Liver (tissue), 9 donors: ENCODE results near the gene NFKB2. TPM values are rescaled to one million over a fixed set of nuclear protein-coding genes. Genes with fewer than 3 reads are reported as not detected.
A peak's percentile ranks its signal among the peaks of the same experiment; 100 is the strongest.

Experiments used
- DNase-seq: peaks from one replicate; pipeline ENCODE4 v3.0.0-alpha.2; 2017; ENCODE audit warnings: low spot score
- H3K27ac ChIP-seq, 2 donors: one replicate each; pipeline ENCODE4 v1.7.0; 2013; ENCODE audit warnings: inconsistent platforms in 2 of 2, low read length in 2 of 2, control low read depth in 1 of 2, low read depth in 1 of 2, mild to moderate bottlenecking in 1 of 2
- H3K27me3 ChIP-seq, 4 donors: one replicate each; pipeline versions ENCODE4 v1.6.1 to v1.7.0; 2013; ENCODE audit warnings: low read length in 3 of 4, inconsistent platforms in 1 of 4, mild to moderate bottlenecking in 1 of 4, moderate library complexity in 1 of 4; ENCODE audit not compliant: control insufficient read depth in 4 of 4, insufficient read depth in 4 of 4
- H3K36me3 ChIP-seq, 4 donors: one replicate each; pipeline versions ENCODE4 v1.6.1 to v1.7.0; 2013; ENCODE audit warnings: low read length in 3 of 4, mild to moderate bottlenecking in 3 of 4, low read depth in 1 of 4, moderate library complexity in 1 of 4; ENCODE audit not compliant: control insufficient read depth in 4 of 4, insufficient read depth in 3 of 4
- H3K4me1 ChIP-seq, 4 donors: one replicate each; pipeline versions ENCODE4 v1.6.1 to v1.7.0; 2013; ENCODE audit warnings: low read length in 3 of 4, mild to moderate bottlenecking in 3 of 4, moderate library complexity in 1 of 4; ENCODE audit not compliant: control insufficient read depth in 4 of 4, insufficient read depth in 4 of 4
- H3K4me3 ChIP-seq, 3 donors: one replicate each; pipeline versions ENCODE4 v1.6.1 to v1.7.0; 2013; ENCODE audit warnings: low read length in 3 of 3, control low read depth in 1 of 3, low read depth in 1 of 3, mild to moderate bottlenecking in 1 of 3
- H3K9ac ChIP-seq, 2 donors: one replicate each; pipeline ENCODE4 v1.7.0; 2013; ENCODE audit warnings: low read length in 2 of 2, mild to moderate bottlenecking in 2 of 2, moderate library complexity in 2 of 2, control low read depth in 1 of 2, low read depth in 1 of 2
- H3K9me3 ChIP-seq, 4 donors: one replicate each; pipeline versions ENCODE4 v1.6.1 to v1.7.0; 2013; ENCODE audit warnings: low read length in 3 of 4; ENCODE audit not compliant: control insufficient read depth in 4 of 4
- ATF3 ChIP-seq: IDR thresholded peaks from 2 replicates; pipeline ENCODE4 v1.6.1; 2016; ENCODE audit warnings: antibody characterized with exemption
- CTCF ChIP-seq: fragments of 150-350 bp; IDR thresholded peaks from 2 replicates; pipeline ENCODE4 v1.5.1; 2017; ENCODE audit warnings: improper control_type of control experiment, low read depth, low read length; ENCODE audit not compliant: missing input control
- EGR1 ChIP-seq, 2 donors: IDR thresholded peaks; 2 replicates each; pipeline ENCODE4 v1.6.1; 2016 to 2018; ENCODE audit warnings: antibody characterized with exemption in 2 of 2, low read depth in 2 of 2
- FOXA1 ChIP-seq: IDR thresholded peaks from 2 replicates; pipeline ENCODE4 v1.6.1; 2016; ENCODE audit warnings: antibody characterized with exemption
- FOXA2 ChIP-seq: IDR thresholded peaks from 2 replicates; pipeline ENCODE4 v1.6.1; 2016; ENCODE audit warnings: antibody characterized with exemption
- GABPA ChIP-seq, 2 donors: IDR thresholded peaks in 1 of 2; conservative IDR thresholded peaks in 1 of 2; 2 replicates each; pipeline ENCODE4 v1.6.1; 2016; ENCODE audit warnings: antibody characterized with exemption in 2 of 2, mild to moderate bottlenecking in 1 of 2, moderate library complexity in 1 of 2
- HNF4A ChIP-seq, 2 donors: conservative IDR thresholded peaks; 2 replicates each; pipeline ENCODE4 v1.6.1; 2016; ENCODE audit warnings: antibody characterized with exemption in 2 of 2, mild to moderate bottlenecking in 2 of 2
- HNF4G ChIP-seq: IDR thresholded peaks from 2 replicates; pipeline ENCODE4 v1.6.1; 2016; ENCODE audit warnings: antibody characterized with exemption
- JUND ChIP-seq, 2 donors: IDR thresholded peaks; 2 replicates each; pipeline ENCODE4 v1.6.1; 2016; ENCODE audit warnings: antibody characterized with exemption in 2 of 2
- MAX ChIP-seq: IDR thresholded peaks from 2 replicates; pipeline ENCODE4 v1.6.1; 2016; ENCODE audit warnings: antibody characterized with exemption
- NR2F2 ChIP-seq: IDR thresholded peaks from 2 replicates; pipeline ENCODE4 v1.6.1; 2016; ENCODE audit warnings: antibody characterized with exemption
- RAD21 ChIP-seq, 2 donors: IDR thresholded peaks; 2 replicates each; pipeline ENCODE4 v1.6.1; 2016; ENCODE audit warnings: antibody characterized with exemption in 2 of 2, mild to moderate bottlenecking in 2 of 2
- REST ChIP-seq: IDR thresholded peaks from 2 replicates; pipeline ENCODE4 v1.6.1; 2016; ENCODE audit warnings: antibody characterized with exemption, mild to moderate bottlenecking
- RXRA ChIP-seq, 2 donors: IDR thresholded peaks; 2 replicates each; pipeline ENCODE4 v1.6.1; 2017 to 2018; ENCODE audit warnings: antibody characterized with exemption in 2 of 2, mild to moderate bottlenecking in 1 of 2
- SP1 ChIP-seq: IDR thresholded peaks from 2 replicates; pipeline ENCODE4 v1.6.1; 2018; ENCODE audit warnings: antibody characterized with exemption, mild to moderate bottlenecking
- TAF1 ChIP-seq: conservative IDR thresholded peaks from 2 replicates; pipeline ENCODE4 v1.6.1; 2016; ENCODE audit warnings: antibody characterized with exemption, mild to moderate bottlenecking
- YY1 ChIP-seq: IDR thresholded peaks from 2 replicates; pipeline ENCODE4 v1.6.1; 2016; ENCODE audit warnings: antibody characterized with exemption, mild to moderate bottlenecking
- ZBTB33 ChIP-seq: IDR thresholded peaks from 2 replicates; pipeline ENCODE4 v1.6.1; 2016; ENCODE audit warnings: antibody characterized with exemption
- WGBS: extraction: QIAGEN DNeasy Blood & Tissue Kit; methylation state at CpG from one replicate; pipeline ENCODE4 v1.1.7; 2013; 5-methylcytosine and 5-hydroxymethylcytosine counted together
- polyA plus RNA-seq, 2 donors: library from polyadenylated mRNA; stranded (reverse) in 1 of 2; unstranded in 1 of 2; fragments of 200-250 nt in 1 of 2; fragments of >200 nt in 1 of 2; fragmentation: Nextera tagmentation in 1 of 2; extraction: Ambion mirVana in 1 of 2; gene quantifications; one replicate each; pipeline versions ENCODE4 v1.2.1 to v1.2.3, GENCODE V29; 2013 to 2015
- total RNA-seq, 2 donors: library from RNA; depleted of rRNA; stranded (reverse); fragments of >200 nt; gene quantifications; one replicate each; pipeline ENCODE4 v1.2.3, GENCODE V29; 2014
- donor health status: healthy.
- donor health status: healthy.
- donor health status: healthy.
- donor health status: healthy.
- donor health status: healthy.

NFKB2 gene
- total and polyA plus RNA-seq, 4 donors: 1.8 to 8.5 (median 7.1) TPM

- no peak for TF ChIP-seq ZBTB33
- TF ChIP-seq HNF4A (conservative IDR thresholded peaks at IDR 0.05): no peak
- TF ChIP-seq REST: no peak
- TF ChIP-seq RXRA (IDR thresholded peaks at IDR 0.05): no peak
- TF ChIP-seq HNF4G: no peak
- no peak for TF ChIP-seq JUND (IDR thresholded peaks at IDR 0.05)
- TF ChIP-seq SP1: no peak
- TF ChIP-seq FOXA1: no peak
- no peak for TF ChIP-seq EGR1 (IDR thresholded peaks at IDR 0.05; ENCODE audit: low read depth in 2 of 2)
- no peak for TF ChIP-seq MAX
- no peak for TF ChIP-seq RAD21 (IDR thresholded peaks at IDR 0.05)
- TF ChIP-seq TAF1: no peak
- TF ChIP-seq CTCF: no peak
- TF ChIP-seq NR2F2: no peak
- TF ChIP-seq YY1: no peak
- no peak for TF ChIP-seq GABPA (IDR thresholded peaks at IDR 0.05 in 1 of 2, conservative IDR thresholded peaks at IDR 0.05 in 1 of 2)
- TF ChIP-seq FOXA2: no peak
- no peak for TF ChIP-seq ATF3
- Histone ChIP-seq H3K36me3 (peaks cover 0 to 10% (median 0%) of the 10 kb centered on the region in 4 donors), H3K4me3 (peak overlapping the region; percentile 86 to 95 (median 87)), H3K27ac (peak overlapping the region; percentile 84 to 87), H3K9ac (peak overlapping the region; percentile 26 to 47), H3K4me1 (peaks cover 12 to 42% (median 30%) of the 10 kb centered on the region in 4 donors), H3K9me3 (no peaks in the 10 kb centered on the region), H3K27me3 (no peaks in the 10 kb centered on the region)
- DNase-seq: no peak
- WGBS: under 1% methylated on average over 14 of the region's 14 CpGs
Measured at GRCh38 chr10:102421507-102421756, 25.9 kb downstream of the NFKB2 start.
